CD4-positive, alpha-beta T cell treated with Interferon alpha-2 for 1 hour (primary cell): ENCODE results near the gene DGLUCY.
"Not testable (repeated sequence)": the region's sequence is repeated elsewhere in the genome, so short reads cannot be mapped to it uniquely, and the experiment has no call there.

Experiments
- DNase-seq, 2 donors: peaks; one replicate each; pipeline ENCODE4 v3.0.0-alpha.2; 2020 to 2022

Gene DGLUCY

GRCh38 chr14:91264151-91265150 lies 150.6 kb downstream of the DGLUCY start:
- DNase-seq: peak in 1 of 2 donors; percentile 47

GRCh38 chr14:91265404-91265803 lies 151.5 kb downstream of the DGLUCY start:
- DNase-seq: no peak

GRCh38 chr14:91266276-91266675 lies 152.4 kb downstream of the DGLUCY start:
- not testable (repeated sequence) for DNase-seq

- no peak for DNase-seq
Observed at GRCh38 chr14:91267965-91268437, 154.1 kb downstream of the DGLUCY start.

- DNase-seq: no peak
Observed at GRCh38 chr14:91269076-91269991, 155.5 kb downstream of the DGLUCY start.

GRCh38 chr14:91270188-91270587 lies 156.3 kb downstream of the DGLUCY start:
- DNase-seq: no peak

GRCh38 chr14:91270619-91271018 lies 156.7 kb downstream of the DGLUCY start:
- no peak for DNase-seq

- no peak for DNase-seq
Observed at GRCh38 chr14:91271639-91272038, 157.8 kb downstream of the DGLUCY start.

- no peak for DNase-seq
Observed at GRCh38 chr14:91272341-91273272, 158.7 kb downstream of the DGLUCY start.

GRCh38 chr14:91273273-91273884 lies 159.5 kb downstream of the DGLUCY start:
- DNase-seq: no peak

GRCh38 chr14:91273885-91274273 lies 160.0 kb downstream of the DGLUCY start:
- no peak for DNase-seq

GRCh38 chr14:91274796-91275195 lies 160.9 kb downstream of the DGLUCY start:
- no peak for DNase-seq
